ENCODE measurements around the gene ITGB3. TPM values are rescaled to one million over a fixed set of nuclear protein-coding genes. Genes with fewer than 3 reads are reported as not detected.
A peak's percentile ranks its signal among the peaks of the same experiment; 100 is the strongest.

Gene ITGB3
- total and polyA plus RNA-seq, 8 donors = 9.4 to 12.0 (median 10.6) TPM

- Histone ChIP-seq H3K27ac (no peak overlapping the region), H3K9me3 (no peaks in the 10 kb centered on the region), H3K36me3 (no peaks in the 10 kb centered on the region), H3K27me3 (no peaks in the 10 kb centered on the region), H3K4me3 (no peak overlapping the region), H3K4me1 (peaks cover 13 to 17% of the 10 kb centered on the region in 2 donors)
- ATAC-seq (no peak), DNase-seq (no peak)
- intact Hi-C loops (cut with DNase I) = no loop called here
- TF ChIP-seq CTCF (IDR thresholded peaks at IDR 0.05) = no peak
Measured at GRCh38 chr17:47207143-47208067, 46.2 kb upstream of the ITGB3 start.

- intact Hi-C loops (cut with DNase I) = no loop called here
- Histone ChIP-seq H3K27ac (no peak within 1 kb of the TSS), H3K27me3 (no peaks in the 10 kb centered on the region), H3K9me3 (no peaks in the 10 kb centered on the region), H3K4me1 (peaks cover 13 to 17% of the 10 kb centered on the region in 2 donors), H3K4me3 (no peak within 1 kb of the TSS), H3K36me3 (no peaks in the 10 kb centered on the region)
- TF ChIP-seq CTCF (IDR thresholded peaks at IDR 0.05) = no peak
- ATAC-seq = no peak
- DNase-seq = no peak
Measured at GRCh38 chr17:47208744-47209488, 44.7 kb upstream of the ITGB3 start, which contains the start of gene MYL4. Gene MYL4 (plus strand): TSS chr17:47209348. CDS start chr17:47209423, 75 bp downstream.

- peaks cover 10 to 12% of the 10 kb centered on the region in 2 donors for H3K4me1 ChIP-seq
- DNase-seq (no peak), ATAC-seq (no peak)
- TF ChIP-seq CTCF (IDR thresholded peaks at IDR 0.05) = no peak
- no peak overlapping the region for H3K27ac ChIP-seq
- no peaks in the 10 kb centered on the region for H3K36me3 ChIP-seq
- H3K9me3 ChIP-seq = no peaks in the 10 kb centered on the region
- H3K4me3 ChIP-seq = no peak overlapping the region
- no peaks in the 10 kb centered on the region for H3K27me3 ChIP-seq
- intact Hi-C loops (cut with DNase I) = no loop called here
Measured at GRCh38 chr17:47209499-47209898, 44.1 kb upstream of the ITGB3 start.

GRCh38 chr17:47210105-47210504, 43.5 kb upstream of the ITGB3 start:
- Histone ChIP-seq H3K36me3 (no peaks in the 10 kb centered on the region), H3K4me1 (peaks cover 6% of the 10 kb centered on the region in 2 donors), H3K9me3 (no peaks in the 10 kb centered on the region), H3K27me3 (no peaks in the 10 kb centered on the region), H3K27ac (no peak overlapping the region), H3K4me3 (no peak overlapping the region)
- DNase-seq (no peak), ATAC-seq (peak; percentile 28)
- intact Hi-C loops (cut with DNase I) = no loop called here
- no peak for TF ChIP-seq CTCF (IDR thresholded peaks at IDR 0.05)

GRCh38 chr17:47210779-47211178, 42.8 kb upstream of the ITGB3 start:
- Histone ChIP-seq H3K4me1 (peaks cover 0 to 3% of the 10 kb centered on the region in 2 donors), H3K36me3 (no peaks in the 10 kb centered on the region), H3K27ac (no peak overlapping the region), H3K9me3 (no peaks in the 10 kb centered on the region), H3K27me3 (no peaks in the 10 kb centered on the region), H3K4me3 (no peak overlapping the region)
- intact Hi-C loops (cut with DNase I) = no loop called here
- ATAC-seq (no peak), DNase-seq (no peak)
- no peak for TF ChIP-seq CTCF (IDR thresholded peaks at IDR 0.05)
